GM12878 (cell line): ENCODE results near the gene NUP210. TPM values are rescaled to one million over a fixed set of nuclear protein-coding genes. Genes with fewer than 3 reads are reported as not detected.

Experiments used
- ATAC-seq: fragments of 200-7000 bp; cut with Tn5 transposase; 3 replicates; pipeline ENCODE4 v1.9.1; 2020; ENCODE audit warnings: mild to moderate bottlenecking, moderate library complexity
- BruUV-seq: library from RNA; stranded (reverse); fragments of 400-500 nt; replicated peaks from 2 replicates; lab custom pipeline; 2021; lab: Mats Ljungman, UMichigan
- CTCF ChIA-PET: fragments of 300-600 bp; sonication (Branson Sonifier 250); formaldehyde crosslinking; extraction: SDS; loops from one replicate; lab custom pipeline; 2021; ENCODE audit warnings: inconsistent platforms; lab: Yijun Ruan, JAX
- POLR2A ChIA-PET: fragments of 350-600 bp; formaldehyde crosslinking; extraction: SDS; loops from one replicate; lab custom pipeline; 2021; ENCODE audit warnings: inconsistent platforms; lab: Charles Lee
- RAD21 ChIA-PET: fragments of 300-600 bp; sonication (Branson Sonifier 250); formaldehyde crosslinking; loops from one replicate; lab custom pipeline; 2023; ENCODE audit warnings: antibody characterized with exemption; ENCODE audit not compliant: unreplicated experiment; lab: Charles Lee
- SMC1A ChIA-PET: fragments of 300-600 bp; sonication (Branson Sonifier 250); formaldehyde crosslinking; loops from one replicate; lab custom pipeline; 2023; ENCODE audit not compliant: unreplicated experiment, uncharacterized antibody; lab: Charles Lee
- DNase-seq: peaks from one replicate; pipeline ENCODE4 v3.0.0-alpha.2; 2011; ENCODE audit warnings: low read depth, low spot score
- FAIRE-seq: peaks from 3 replicates; lab custom pipeline; 2011; peaks lifted over from hg19 to GRCh38; lab: Jason Lieb, UNC
- H2AFZ ChIP-seq: 2 replicates; pipeline ENCODE4 v1.6.0; 2011; ENCODE audit warnings: low read depth, low read length, control low read depth; ENCODE audit not compliant: control insufficient read depth
- H3K27ac ChIP-seq: 2 replicates; pipeline ENCODE4 v1.5.1; 2011; ENCODE audit warnings: control low read depth; ENCODE audit not compliant: control insufficient read depth, insufficient read depth
- H3K27me3 ChIP-seq, 2 experiments: replicated peaks in 1 of 2; 2 replicates each; pipeline versions ENCODE4 v1.6.0 to v1.6.1; 2011; ENCODE audit warnings: low read length in 1 of 2; ENCODE audit not compliant: control insufficient read depth in 2 of 2, insufficient read depth in 2 of 2
- H3K36me3 ChIP-seq, 2 experiments: 2 replicates each; pipeline ENCODE4 v1.5.1; 2011; ENCODE audit warnings: low read length in 1 of 2; ENCODE audit not compliant: control insufficient read depth in 2 of 2, insufficient read depth in 2 of 2
- H3K4me1 ChIP-seq: 2 replicates; pipeline ENCODE4 v1.6.1; 2011; ENCODE audit warnings: mild to moderate bottlenecking, low read length, moderate library complexity, mixed read lengths; ENCODE audit not compliant: control insufficient read depth, insufficient read depth
- H3K4me2 ChIP-seq: 2 replicates; pipeline ENCODE4 v1.6.0; 2011; ENCODE audit warnings: control low read depth; ENCODE audit not compliant: control insufficient read depth, insufficient read depth
- H3K4me3 ChIP-seq: fragments of 200-600 bp; sonication (generic); 2 replicates; pipeline ENCODE4 v1.5.1; 2016
- H3K79me2 ChIP-seq: 2 replicates; pipeline ENCODE4 v1.6.0; 2011; ENCODE audit warnings: low read length; ENCODE audit not compliant: control insufficient read depth, insufficient read depth
- H3K9ac ChIP-seq: 2 replicates; pipeline ENCODE4 v1.8.0; 2011; ENCODE audit warnings: low read length, control low read depth, mixed read lengths; ENCODE audit not compliant: control insufficient read depth, insufficient read depth
- H3K9me3 ChIP-seq: replicated peaks from 3 replicates; pipeline ENCODE4 v1.5.1; 2011; ENCODE audit warnings: mild to moderate bottlenecking, low read length; ENCODE audit not compliant: control insufficient read depth, insufficient read depth
- H4K20me1 ChIP-seq: 2 replicates; pipeline ENCODE4 v1.6.0; 2011; ENCODE audit not compliant: control insufficient read depth, insufficient read depth
- EZH2 ChIP-seq: IDR thresholded peaks from 2 replicates; pipeline ENCODE4 v1.6.1; 2012; ENCODE audit warnings: low read depth, mild to moderate bottlenecking, control low read depth, inconsistent platforms, low read length, borderline replicate concordance; ENCODE audit not compliant: control insufficient read depth
- HDAC2 ChIP-seq: fragments of 200-600 bp; sonication (generic); IDR thresholded peaks from 2 replicates; pipeline ENCODE4 v1.6.1; 2017
- KDM1A ChIP-seq: fragments of 200-600 bp; sonication (generic); IDR thresholded peaks from 2 replicates; pipeline ENCODE4 v1.6.1; 2016; ENCODE audit warnings: borderline replicate concordance
- MTA2 ChIP-seq: fragments of 450-650 bp; IDR thresholded peaks from 2 replicates; pipeline ENCODE4 v1.6.1; 2016; ENCODE audit warnings: low read depth, mild to moderate bottlenecking, moderate library complexity
- MTA3 ChIP-seq: IDR thresholded peaks from 2 replicates; pipeline ENCODE4 v1.6.1; 2012; ENCODE audit warnings: low read length, inconsistent platforms, borderline replicate concordance
- NFYB ChIP-seq: IDR thresholded peaks from 2 replicates; pipeline ENCODE4 v1.6.1; 2011; ENCODE audit warnings: low read depth, mild to moderate bottlenecking, low read length, improper control_type of control experiment, moderate library complexity; ENCODE audit not compliant: insufficient read depth
- NR2C2 ChIP-seq: IDR thresholded peaks from 2 replicates; pipeline ENCODE4 v1.6.1; 2011; ENCODE audit warnings: borderline replicate concordance, low read depth; ENCODE audit not compliant: control insufficient read depth, insufficient read length
- PAX5 ChIP-seq: IDR thresholded peaks from 2 replicates; pipeline ENCODE4 v1.6.1; 2011; ENCODE audit warnings: low read depth, low read length, borderline replicate concordance
- PKNOX1 ChIP-seq: fragments of 450-650 bp; IDR thresholded peaks from 2 replicates; pipeline ENCODE4 v1.6.1; 2016; ENCODE audit warnings: mild to moderate bottlenecking
- RB1 ChIP-seq: fragments of 450-650 bp; formaldehyde crosslinking; IDR thresholded peaks from 2 replicates; pipeline ENCODE4 v1.6.1; 2017; ENCODE audit warnings: mild to moderate bottlenecking, borderline replicate concordance
- WGBS: methylation state at CpG from one replicate; pipeline ENCODE4 v1.1.6; 2016; ENCODE audit warnings: low lambda C conversion rate; ENCODE audit not compliant: insufficient replicate concordance, insufficient coverage; ENCODE audit errors: missing lambda C conversion rate; 5-methylcytosine and 5-hydroxymethylcytosine counted together
- in situ Hi-C: fragments of 300-500 bp; cut with MboI; formaldehyde crosslinking; loops from 9 replicates; pipeline ENCODE4 v1.14.3; 2018; ENCODE audit warnings: mixed read lengths
- intact Hi-C: fragments of 100-400 bp; cut with micrococcal nuclease; formaldehyde crosslinking; loops from one replicate; pipeline ENCODE4 v1.14.2; 2022; ENCODE audit not compliant: unreplicated experiment
- polyA plus RNA-seq, 11 experiments: library from polyadenylated mRNA; depleted of rRNA in 4 of 11; unstranded in 6 of 11; stranded (reverse) in 5 of 11; fragments of >200 nt; fragmentation: Nextera tagmentation in 4 of 11; fragmentation: Illumina TruSeq in 1 of 11; extraction: Ambion mirVana in 4 of 11; extraction: Trizol in 1 of 11; gene quantifications; 1 replicate in 1 of 11; 2 replicates in 10 of 11; pipeline versions ENCODE4 v1.2.1 to v1.2.3, GENCODE V29; 2011 to 2016; ENCODE audit warnings: inconsistent platforms in 2 of 11, missing spikeins in 2 of 11, low read depth in 1 of 11
- total RNA-seq, 4 experiments: library from RNA; depleted of rRNA in 3 of 4; stranded (reverse); fragments of >200 nt in 3 of 4; fragmentation: Illumina TruSeq in 1 of 4; extraction: Trizol in 1 of 4; gene quantifications; 2 replicates each; pipeline versions ENCODE4 v1.2.1 to v1.2.3, GENCODE V29; 2013 to 2021

Gene NUP210
- total and polyA plus RNA-seq, 10 of the 15 experiments (the other 5 are each of a cell fraction or from before 2014, with no cell fraction given) = 2.9 to 150 (median 76.0) TPM

GRCh38 chr3:13370609-13371008 lies 49.5 kb downstream of the NUP210 start:
- FAIRE-seq (no peak), ATAC-seq (no peak), DNase-seq (no peak)
- Histone ChIP-seq H3K9me3 (no peaks in the 10 kb centered on the region), H3K27me3 (no peaks in the 10 kb centered on the region), H2AFZ (no peak overlapping the region), H3K9ac (no peak overlapping the region), H3K79me2 (no peaks in the 10 kb centered on the region), H3K4me2 (no peak overlapping the region), H3K4me3 (no peak overlapping the region), H3K27ac (no peak overlapping the region), H3K36me3 (peaks cover 39 to 53% of the 10 kb centered on the region in 2 experiments; a peak in 3 of 4 replicates), H3K4me1 (no peaks in the 10 kb centered on the region), H4K20me1 (no peaks in the 10 kb centered on the region)
- WGBS = 97% methylated on average over 10 of the region's 10 CpGs
- ChIA-PET CTCF (interaction anchor here (2.3 kb wide), 1 partner anchor 82 kb away, joined by 9 read pairs; no protein-coding TSS in a partner anchor), SMC1A (interaction anchor here (1.0 kb wide), 1 partner anchor 82 kb away, joined by 3 read pairs; no protein-coding TSS in a partner anchor), RAD21 (no interaction called here), POLR2A (no interaction called here)
- intact Hi-C loops (no loop called here), in situ Hi-C loops (no loop called here)
- BruUV-seq = no TSS peak
- no peak for TF ChIP-seq EZH2
- no peak for TF ChIP-seq KDM1A
- TF ChIP-seq HDAC2 = no peak
- TF ChIP-seq RB1 = no peak
- TF ChIP-seq NFYB = no peak
- no peak for TF ChIP-seq NR2C2
- no peak for TF ChIP-seq MTA2
- no peak for TF ChIP-seq PKNOX1
- no peak for TF ChIP-seq PAX5
- TF ChIP-seq MTA3 = no peak
